T1000 (cell line): Measurements from ENCODE around the gene RILPL2.
"Not testable (repeated sequence)": the region's sequence is repeated elsewhere in the genome, so short reads cannot be mapped to it uniquely, and the experiment has no call there.

Source experiments
- DNase-seq: peaks from one replicate; lab custom pipeline; 2025; ENCODE audit warnings: mixed read lengths; lab: John Stamatoyannopoulos, UW

RILPL2 gene

DNA sequence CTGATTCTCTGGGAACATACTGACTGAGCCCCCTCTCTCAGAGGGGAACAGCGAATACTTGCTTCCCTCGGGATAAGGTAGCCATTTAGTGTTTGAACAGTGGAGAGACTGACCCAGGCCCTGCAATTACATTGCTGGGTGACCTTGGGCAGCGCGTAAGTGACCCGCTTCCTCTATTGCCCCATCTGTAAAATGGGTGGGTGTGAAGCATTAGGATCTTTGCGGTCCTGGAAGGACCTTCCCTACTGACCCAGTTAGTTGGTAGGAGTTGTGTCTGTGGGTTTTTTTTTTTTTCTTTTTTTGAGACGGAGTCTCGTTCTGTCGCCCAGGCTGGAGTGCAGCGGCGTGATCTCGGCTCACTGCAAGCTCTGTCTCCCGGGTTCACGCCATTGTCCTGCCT is 53.8 kb downstream of the RILPL2 start:
- DNase-seq = no peak

DNA sequence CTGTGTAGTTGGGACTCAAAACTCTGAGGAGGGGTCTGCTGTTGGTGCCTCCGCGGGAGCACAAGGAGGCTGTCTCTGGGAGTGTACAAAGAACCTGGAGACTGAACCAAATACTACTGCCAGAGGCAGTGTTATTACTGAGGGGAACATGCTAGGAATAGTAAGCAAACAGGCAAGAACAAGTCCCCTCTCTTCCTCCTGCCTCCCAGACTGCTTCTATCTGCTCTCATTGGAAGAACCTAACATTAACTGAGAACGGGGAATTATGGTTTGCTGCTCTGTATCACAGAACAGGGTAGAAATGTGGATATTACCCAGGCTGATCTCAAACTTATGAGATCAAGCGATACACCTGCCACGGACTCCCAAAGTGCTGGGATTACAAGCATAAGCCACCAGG is 57.1 kb downstream of the RILPL2 start:
- DNase-seq = no peak

DNA sequence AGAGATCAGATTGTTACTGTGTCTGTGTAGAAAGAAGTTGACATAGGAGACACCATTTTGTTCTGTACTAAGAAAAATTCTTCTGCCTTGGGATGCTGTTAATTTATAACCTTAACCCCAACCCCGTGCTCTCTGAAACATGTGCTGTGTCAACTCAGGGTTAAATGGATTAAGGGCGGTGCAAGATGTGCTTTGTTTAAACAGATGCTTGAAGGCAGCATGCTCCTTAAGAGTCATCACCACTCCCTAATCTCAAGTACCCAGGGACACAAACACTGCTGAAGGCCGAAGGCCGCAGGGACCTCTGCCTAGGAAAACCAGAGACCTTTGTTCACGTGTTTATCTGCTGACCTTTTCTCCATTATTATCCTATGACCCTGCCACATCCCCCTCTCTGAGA is 64.1 kb downstream of the RILPL2 start:
- DNase-seq = not testable (repeated sequence)

DNA sequence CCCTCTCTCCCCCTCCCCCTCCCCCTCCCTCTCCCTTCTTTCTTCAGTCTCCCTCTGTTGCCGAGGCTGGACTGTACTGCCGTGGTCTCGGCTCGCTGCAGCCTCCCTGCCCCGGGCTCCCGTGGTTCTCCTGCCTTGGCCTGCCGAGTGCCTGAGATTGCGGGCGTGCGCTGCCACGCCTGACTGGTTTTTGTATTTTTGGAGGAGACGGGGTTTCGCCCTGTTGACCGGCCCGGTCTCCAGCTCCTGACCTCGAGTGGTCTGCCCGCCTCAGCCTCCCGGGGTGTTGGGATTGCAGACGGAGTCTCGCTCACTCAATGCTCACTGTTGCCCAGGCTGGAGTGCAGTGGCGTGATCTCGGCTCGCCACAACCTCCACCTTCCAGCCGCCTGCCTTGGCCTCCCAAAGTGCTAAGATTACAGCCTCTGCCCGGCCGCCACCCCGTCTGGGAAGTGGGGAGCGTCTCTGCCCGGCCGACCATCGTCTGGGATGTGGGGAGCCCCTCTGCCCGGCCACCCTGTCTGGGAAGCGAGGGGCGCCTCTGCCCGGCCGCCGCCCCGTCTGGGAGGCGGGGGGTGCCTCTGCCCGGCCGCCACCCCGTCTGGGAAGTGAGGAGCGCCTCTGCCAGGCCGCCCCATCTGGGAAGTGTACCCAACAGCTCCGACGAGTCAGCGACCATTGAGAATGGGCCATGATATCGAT is 64.7 kb downstream of the RILPL2 start:
- DNase-seq = not testable (repeated sequence)

DNA sequence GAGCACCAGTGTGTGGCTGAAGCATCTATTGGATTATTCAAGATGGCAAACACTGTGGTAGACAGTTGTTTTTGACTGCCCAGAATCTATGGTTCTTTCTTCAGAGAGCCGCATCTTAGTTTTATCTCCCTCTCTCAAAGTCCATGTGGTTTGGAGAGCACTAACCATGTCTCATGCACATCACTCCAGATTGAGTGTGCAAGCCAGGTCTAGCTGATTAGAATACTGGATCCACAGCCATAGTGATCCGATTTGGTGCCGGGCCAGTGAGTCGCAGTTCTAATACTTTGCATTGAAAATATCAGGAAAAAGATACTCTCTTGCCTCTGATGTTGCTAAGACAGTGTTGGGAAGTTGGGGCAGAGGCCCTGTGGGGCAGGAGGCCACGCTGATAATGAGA is 67.3 kb downstream of the RILPL2 start:
- DNase-seq = no peak

DNA sequence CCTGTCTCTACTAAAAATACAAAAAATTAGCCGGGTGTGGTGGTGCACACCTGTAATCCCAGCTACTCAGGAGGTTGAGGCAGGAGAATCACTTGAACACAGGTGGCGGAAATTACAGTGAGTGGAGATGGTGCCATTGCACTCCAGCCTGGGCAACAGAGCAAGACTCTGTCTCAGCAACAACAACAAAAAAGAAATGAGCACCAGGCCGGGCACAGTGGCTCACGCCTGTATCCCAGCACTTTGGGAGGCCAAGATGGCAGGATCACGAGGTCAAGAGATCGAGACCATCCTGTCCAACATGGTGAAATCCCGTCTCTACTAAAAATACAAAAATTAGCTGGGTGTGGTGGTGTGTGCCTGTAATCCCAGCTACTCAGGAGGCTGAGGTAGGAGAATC is 68.1 kb downstream of the RILPL2 start:
- not testable (repeated sequence) for DNase-seq

DNA sequence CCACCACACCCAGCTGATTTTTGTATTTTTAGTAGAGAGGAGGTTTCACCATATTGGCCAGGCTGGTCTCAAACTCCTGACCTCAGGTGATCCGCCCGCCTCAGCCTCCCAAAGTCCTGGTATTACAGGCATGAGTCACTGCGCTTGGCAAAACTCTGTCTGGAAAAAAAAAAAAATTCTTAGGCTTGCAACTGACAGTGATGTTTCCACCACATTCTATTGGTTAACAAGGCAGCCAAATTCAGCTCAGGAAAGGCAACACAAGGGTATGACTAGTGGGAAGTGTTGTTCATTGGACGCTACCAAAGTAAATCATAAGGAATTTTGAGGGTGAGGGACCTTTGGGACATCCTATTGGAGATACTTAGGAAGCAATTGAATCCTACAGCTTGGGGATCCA is 69.0 kb downstream of the RILPL2 start:
- no peak for DNase-seq
